Neural progenitor cell (in vitro differentiated cells): Measurements from ENCODE around the gene PKDCC. TPM values are rescaled to one million over a fixed set of nuclear protein-coding genes. Genes with fewer than 3 reads are reported as not detected.

Experiments
- DNase-seq: peaks from one replicate; pipeline ENCODE4 v3.0.0-alpha.2; 2016; ENCODE audit warnings: low spot score
- H2AFZ ChIP-seq: fragments of 200-600 bp; sonication (generic); replicated peaks from 2 replicates; pipeline ENCODE4 v1.6.1; 2016; ENCODE audit warnings: antibody characterized with exemption
- H3F3A ChIP-seq: fragments of 200-600 bp; sonication (generic); 2 replicates; pipeline ENCODE4 v1.6.1; 2016; ENCODE audit warnings: antibody characterized with exemption, low read depth
- H3K27ac ChIP-seq: fragments of 200-600 bp; sonication (generic); 2 replicates; pipeline ENCODE4 v1.5.1; 2016; ENCODE audit warnings: mild to moderate bottlenecking
- H3K27me3 ChIP-seq: fragments of 200-600 bp; sonication (generic); 2 replicates; pipeline ENCODE4 v1.6.1; 2016; ENCODE audit warnings: mild to moderate bottlenecking, moderate library complexity
- H3K36me3 ChIP-seq: fragments of 200-600 bp; sonication (generic); 2 replicates; pipeline ENCODE4 v1.5.1; 2016
- H3K4me1 ChIP-seq: fragments of 200-600 bp; sonication (generic); 2 replicates; pipeline ENCODE4 v1.6.1; 2016; ENCODE audit warnings: mixed run types
- H3K4me2 ChIP-seq: fragments of 200-600 bp; sonication (generic); 2 replicates; pipeline ENCODE4 v1.6.1; 2016
- H3K4me3 ChIP-seq: fragments of 200-600 bp; sonication (generic); 2 replicates; pipeline ENCODE4 v1.5.1; 2016
- H3K79me2 ChIP-seq: fragments of 200-600 bp; sonication (generic); 2 replicates; pipeline ENCODE4 v1.6.1; 2016; ENCODE audit warnings: low read depth
- H3K9ac ChIP-seq: fragments of 200-600 bp; sonication (generic); 2 replicates; pipeline ENCODE4 v1.6.1; 2016
- H3K9me3 ChIP-seq: fragments of 200-600 bp; sonication (generic); 2 replicates; pipeline ENCODE4 v1.5.1; 2016; ENCODE audit warnings: low read depth
- H4K20me1 ChIP-seq: fragments of 200-600 bp; sonication (generic); 2 replicates; pipeline ENCODE4 v1.6.1; 2016; ENCODE audit warnings: low read depth
- H3K27ac Mint-ChIP-seq: 3 replicates; pipeline ENCODE4 v1.8.0; 2021; ENCODE audit warnings: mixed read lengths
- H3K27me3 Mint-ChIP-seq: 2 replicates; pipeline ENCODE4 v1.8.0; 2022; ENCODE audit warnings: low read depth, mild to moderate bottlenecking, inconsistent platforms, moderate library complexity, mixed read lengths; ENCODE audit not compliant: insufficient read depth
- H3K36me3 Mint-ChIP-seq: 3 replicates; pipeline ENCODE4 v1.8.0; 2021; ENCODE audit warnings: mixed read lengths
- H3K4me1 Mint-ChIP-seq: 3 replicates; pipeline ENCODE4 v1.8.0; 2021; ENCODE audit warnings: mixed read lengths
- H3K4me3 Mint-ChIP-seq: 3 replicates; pipeline ENCODE4 v1.8.0; 2021; ENCODE audit warnings: mild to moderate bottlenecking, moderate library complexity, mixed read lengths
- H3K9me3 Mint-ChIP-seq: 3 replicates; pipeline ENCODE4 v1.8.0; 2020; ENCODE audit warnings: mixed read lengths
- CTCF ChIP-seq: fragments of 200-600 bp; sonication (generic); IDR thresholded peaks from 2 replicates; pipeline ENCODE4 v1.5.1; 2017; ENCODE audit warnings: antibody characterized with exemption, mild to moderate bottlenecking
- EZH2 ChIP-seq: fragments of 200-600 bp; sonication (generic); IDR thresholded peaks from 2 replicates; pipeline ENCODE4 v1.6.1; 2017; ENCODE audit warnings: antibody characterized with exemption, mild to moderate bottlenecking, moderate library complexity
- EZH2phosphoT487 ChIP-seq: fragments of 200-600 bp; sonication (generic); IDR thresholded peaks from 2 replicates; pipeline ENCODE4 v1.6.1; 2017; ENCODE audit warnings: antibody characterized with exemption
- total RNA-seq: library from RNA; depleted of rRNA; stranded (reverse); fragments of >200 nt; gene quantifications from 2 replicates; pipeline ENCODE4 v1.2.3, GENCODE V29; 2015; ENCODE audit warnings: low replicate concordance

PKDCC gene
- total RNA-seq, 1 donor from 2014 or later: 70.4 TPM

- H3K9me3 ChIP-seq: no peaks in the 10 kb centered on the region
- H3K27me3 Mint-ChIP-seq: peaks cover 56% of the 10 kb centered on the region
- H3K4me2 ChIP-seq: no peak overlapping the region
- H3K4me3 Mint-ChIP-seq: no peak overlapping the region
- H3K4me1 Mint-ChIP-seq: peaks cover 60% of the 10 kb centered on the region
- peaks cover 2% of the 10 kb centered on the region for H3K9me3 Mint-ChIP-seq
- no peak overlapping the region for H3K27ac ChIP-seq
- H3K27ac Mint-ChIP-seq: no peak overlapping the region
- no peak overlapping the region for H3K4me3 ChIP-seq
- H4K20me1 ChIP-seq: peaks cover 85% of the 10 kb centered on the region
- no peak for DNase-seq
- H3K36me3 Mint-ChIP-seq: peaks cover 4% of the 10 kb centered on the region
- TF ChIP-seq EZH2 (no peak), CTCF (peak; percentile 22)
- peaks cover 61% of the 10 kb centered on the region for H3K79me2 ChIP-seq
- H3F3A ChIP-seq: peaks cover 88% of the 10 kb centered on the region
- no peaks in the 10 kb centered on the region for H3K36me3 ChIP-seq
- H2AFZ ChIP-seq: no peak overlapping the region
- no peaks in the 10 kb centered on the region for H3K27me3 ChIP-seq
- peaks cover 61% of the 10 kb centered on the region for H3K4me1 ChIP-seq
- H3K9ac ChIP-seq: no peak overlapping the region
Observed at GRCh38 chr2:42054714-42055430, 7.1 kb downstream of the PKDCC start.

- H3K27me3 ChIP-seq: no peaks in the 10 kb centered on the region
- Mint-ChIP-seq H3K4me1 (peaks cover 60% of the 10 kb centered on the region), H3K27me3 (peaks cover 49% of the 10 kb centered on the region), H3K9me3 (no peaks in the 10 kb centered on the region), H3K36me3 (peaks cover 4% of the 10 kb centered on the region), H3K27ac (no peak overlapping the region), H3K4me3 (no peak overlapping the region)
- H3K79me2 ChIP-seq: peaks cover 52% of the 10 kb centered on the region
- peaks cover 61% of the 10 kb centered on the region for H3K4me1 ChIP-seq
- no peaks in the 10 kb centered on the region for H3K36me3 ChIP-seq
- H3K9me3 ChIP-seq: no peaks in the 10 kb centered on the region
- peaks cover 88% of the 10 kb centered on the region for H3F3A ChIP-seq
- peaks cover 91% of the 10 kb centered on the region for H4K20me1 ChIP-seq
- no peak for DNase-seq
- H3K4me3 ChIP-seq: no peak overlapping the region
- no peak overlapping the region for H2AFZ ChIP-seq
- H3K27ac ChIP-seq: peak overlapping the region; percentile 9
- TF ChIP-seq CTCF: no peak
- TF ChIP-seq EZH2: no peak
- TF ChIP-seq EZH2phosphoT487: no peak
- H3K4me2 ChIP-seq: no peak overlapping the region
- no peak overlapping the region for H3K9ac ChIP-seq
Observed at GRCh38 chr2:42055573-42056514, 8.0 kb downstream of the PKDCC start.

- Histone ChIP-seq H3K9ac (no peak overlapping the region), H3K27ac (no peak overlapping the region), H2AFZ (no peak overlapping the region), H3K27me3 (no peaks in the 10 kb centered on the region), H3K4me3 (no peak overlapping the region), H3K9me3 (no peaks in the 10 kb centered on the region), H3F3A (peaks cover 85% of the 10 kb centered on the region), H3K4me1 (peaks cover 57% of the 10 kb centered on the region), H4K20me1 (peaks cover 87% of the 10 kb centered on the region), H3K4me2 (peak overlapping the region; percentile 48), H3K79me2 (peaks cover 37% of the 10 kb centered on the region), H3K36me3 (no peaks in the 10 kb centered on the region)
- Mint-ChIP-seq H3K36me3 (peaks cover 4% of the 10 kb centered on the region), H3K4me3 (peak overlapping the region; percentile 46), H3K27ac (no peak overlapping the region), H3K4me1 (peaks cover 57% of the 10 kb centered on the region), H3K9me3 (peaks cover under 1% of the 10 kb centered on the region), H3K27me3 (peaks cover 49% of the 10 kb centered on the region)
- no peak for DNase-seq
- TF ChIP-seq CTCF: no peak
- no peak for TF ChIP-seq EZH2
- TF ChIP-seq EZH2phosphoT487: no peak
Observed at GRCh38 chr2:42057159-42057901, 9.5 kb downstream of the PKDCC start.
